OCI-LY1 (cell line): Measurements from ENCODE around the gene KLF8.

Experiments used
- EZH2 ChIP-seq: fragments of 200-600 bp; sonication (generic), shearing (Covaris generic); IDR thresholded peaks from 2 replicates; pipeline ENCODE4 v1.8.0; 2017; ENCODE audit warnings: borderline replicate concordance, mixed run types, mild to moderate bottlenecking, antibody characterized with exemption, low read length, moderate library complexity, mixed read lengths
- TF ChIP-seq, protein P1 (sequence below): fragments of 200-600 bp; sonication (generic), shearing (Covaris generic); IDR thresholded peaks from 2 replicates; pipeline ENCODE4 v1.5.1; 2017; ENCODE audit warnings: mild to moderate bottlenecking, antibody characterized with exemption, low read length, moderate library complexity, mixed read lengths

DNA sequence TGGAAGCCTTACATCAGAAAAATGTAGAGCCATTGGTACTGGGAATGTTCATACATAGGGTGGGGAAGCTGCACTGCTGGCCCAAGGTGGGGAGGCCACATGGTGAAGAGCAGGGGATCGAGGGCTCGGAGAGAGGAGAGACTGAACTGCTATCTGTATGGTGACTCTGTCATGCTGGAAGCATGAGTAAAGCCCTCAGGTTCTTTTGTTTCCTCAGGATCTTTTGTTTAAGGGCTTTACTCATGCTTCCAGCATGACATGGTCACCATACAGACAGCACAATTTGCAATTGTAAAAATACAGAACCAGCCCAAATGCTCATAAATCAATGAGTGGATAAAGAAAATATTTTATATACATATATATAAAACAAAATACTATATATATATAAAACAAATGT lies 78.4 kb downstream of the KLF8 start:
- TF ChIP-seq, protein P1, sequence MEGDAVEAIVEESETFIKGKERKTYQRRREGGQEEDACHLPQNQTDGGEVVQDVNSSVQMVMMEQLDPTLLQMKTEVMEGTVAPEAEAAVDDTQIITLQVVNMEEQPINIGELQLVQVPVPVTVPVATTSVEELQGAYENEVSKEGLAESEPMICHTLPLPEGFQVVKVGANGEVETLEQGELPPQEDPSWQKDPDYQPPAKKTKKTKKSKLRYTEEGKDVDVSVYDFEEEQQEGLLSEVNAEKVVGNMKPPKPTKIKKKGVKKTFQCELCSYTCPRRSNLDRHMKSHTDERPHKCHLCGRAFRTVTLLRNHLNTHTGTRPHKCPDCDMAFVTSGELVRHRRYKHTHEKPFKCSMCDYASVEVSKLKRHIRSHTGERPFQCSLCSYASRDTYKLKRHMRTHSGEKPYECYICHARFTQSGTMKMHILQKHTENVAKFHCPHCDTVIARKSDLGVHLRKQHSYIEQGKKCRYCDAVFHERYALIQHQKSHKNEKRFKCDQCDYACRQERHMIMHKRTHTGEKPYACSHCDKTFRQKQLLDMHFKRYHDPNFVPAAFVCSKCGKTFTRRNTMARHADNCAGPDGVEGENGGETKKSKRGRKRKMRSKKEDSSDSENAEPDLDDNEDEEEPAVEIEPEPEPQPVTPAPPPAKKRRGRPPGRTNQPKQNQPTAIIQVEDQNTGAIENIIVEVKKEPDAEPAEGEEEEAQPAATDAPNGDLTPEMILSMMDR: no peak
- TF ChIP-seq EZH2: no peak
